ENCODE measurements around the gene ARHGAP15. TPM values are rescaled to one million over a fixed set of nuclear protein-coding genes. Genes with fewer than 3 reads are reported as not detected.
A peak's percentile ranks its signal among the peaks of the same experiment; 100 is the strongest.

ARHGAP15 gene
- total RNA-seq, 2 donors from 2014 or later, result 0.41 to 4.3 TPM

DNA sequence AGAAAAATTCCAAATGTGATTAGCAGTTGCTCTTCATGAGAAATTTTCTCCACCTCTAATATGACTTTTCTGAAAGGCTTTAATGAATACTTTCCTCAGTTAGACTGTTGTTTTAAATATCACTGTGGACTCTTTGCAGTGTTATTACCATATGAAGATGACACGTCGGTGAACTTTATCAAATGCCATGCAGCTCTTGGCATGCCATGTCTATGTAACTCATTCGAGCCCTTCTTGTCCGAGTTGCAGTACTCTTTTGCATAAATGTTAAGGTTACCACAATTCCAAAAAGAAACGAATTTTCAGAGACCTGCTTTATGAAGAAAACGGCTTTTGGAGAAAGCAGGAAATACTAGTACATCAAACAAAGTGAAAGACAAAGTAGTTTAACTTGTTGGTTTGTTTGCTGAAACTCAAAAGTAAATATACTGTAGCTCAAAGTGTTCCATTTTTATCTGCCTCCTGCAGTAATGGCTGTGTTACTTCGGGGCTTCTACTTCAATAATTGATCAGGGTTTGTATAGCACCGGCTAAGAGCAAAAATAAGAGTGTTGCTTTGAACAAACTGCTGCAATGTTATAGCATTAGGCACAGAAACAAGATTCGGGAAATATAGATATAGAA is 204.1 kb downstream of the ARHGAP15 start:
- DNase-seq (ENCODE audit: low spot score), result no peak
- Histone ChIP-seq H3K4me3 (peak overlapping the region in 1 of 2 donors; percentile 20), H3K36me3 (no peaks in the 10 kb centered on the region), H3K27ac (peak overlapping the region in 1 of 2 donors; percentile 10), H3K4me1 (replicated peaks) (no peaks in the 10 kb centered on the region), H3K27me3 (replicated peaks; ENCODE audit: insufficient read depth) (no peaks in the 10 kb centered on the region), H3K9me3 (no peaks in the 10 kb centered on the region)
- TF ChIP-seq, protein P1, sequence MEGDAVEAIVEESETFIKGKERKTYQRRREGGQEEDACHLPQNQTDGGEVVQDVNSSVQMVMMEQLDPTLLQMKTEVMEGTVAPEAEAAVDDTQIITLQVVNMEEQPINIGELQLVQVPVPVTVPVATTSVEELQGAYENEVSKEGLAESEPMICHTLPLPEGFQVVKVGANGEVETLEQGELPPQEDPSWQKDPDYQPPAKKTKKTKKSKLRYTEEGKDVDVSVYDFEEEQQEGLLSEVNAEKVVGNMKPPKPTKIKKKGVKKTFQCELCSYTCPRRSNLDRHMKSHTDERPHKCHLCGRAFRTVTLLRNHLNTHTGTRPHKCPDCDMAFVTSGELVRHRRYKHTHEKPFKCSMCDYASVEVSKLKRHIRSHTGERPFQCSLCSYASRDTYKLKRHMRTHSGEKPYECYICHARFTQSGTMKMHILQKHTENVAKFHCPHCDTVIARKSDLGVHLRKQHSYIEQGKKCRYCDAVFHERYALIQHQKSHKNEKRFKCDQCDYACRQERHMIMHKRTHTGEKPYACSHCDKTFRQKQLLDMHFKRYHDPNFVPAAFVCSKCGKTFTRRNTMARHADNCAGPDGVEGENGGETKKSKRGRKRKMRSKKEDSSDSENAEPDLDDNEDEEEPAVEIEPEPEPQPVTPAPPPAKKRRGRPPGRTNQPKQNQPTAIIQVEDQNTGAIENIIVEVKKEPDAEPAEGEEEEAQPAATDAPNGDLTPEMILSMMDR (IDR thresholded peaks at IDR 0.05), result no peak
- TF ChIP-seq POLR2A (IDR thresholded peaks at IDR 0.05) (no peak), POLR2AphosphoS5 (IDR thresholded peaks at IDR 0.05) (peak; percentile 33)
- intact Hi-C loops (cut with DNase I), result no loop called here
- WGBS, result 37% methylated on average over 9 of the region's 9 CpGs

DNA sequence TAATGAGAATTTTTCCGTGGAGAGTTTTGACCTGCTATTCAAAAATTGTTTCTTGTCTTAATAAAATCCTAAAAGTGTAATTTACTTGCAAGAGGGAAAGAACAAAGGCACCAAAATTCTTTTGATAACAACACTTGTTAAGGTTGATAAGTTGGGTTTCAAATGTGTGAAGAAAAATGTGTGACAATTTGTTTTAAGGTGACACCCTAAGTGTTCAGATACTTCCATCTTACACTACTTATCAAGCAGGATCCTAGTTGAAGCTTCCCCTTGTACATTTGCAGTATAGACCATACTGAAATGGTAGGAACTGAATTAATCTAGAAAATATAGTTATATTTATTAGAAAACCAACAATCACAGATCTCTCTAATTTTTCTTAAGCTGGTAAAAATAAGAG is 204.6 kb downstream of the ARHGAP15 start:
- 52% methylated on average over 1 of the region's 1 CpG for WGBS
- peak overlapping the region in 1 of 2 donors; percentile 20 for H3K4me3 ChIP-seq
- H3K4me1 ChIP-seq (replicated peaks), result no peaks in the 10 kb centered on the region
- TF ChIP-seq POLR2A (IDR thresholded peaks at IDR 0.05), result no peak
- TF ChIP-seq, protein P1 (IDR thresholded peaks at IDR 0.05), result no peak
- no peak for TF ChIP-seq POLR2AphosphoS5 (IDR thresholded peaks at IDR 0.05)
- DNase-seq (ENCODE audit: low spot score), result no peak
- H3K27ac ChIP-seq, result peak overlapping the region in 1 of 2 donors; percentile 10
- intact Hi-C loops (cut with DNase I), result no loop called here
- H3K36me3 ChIP-seq, result no peaks in the 10 kb centered on the region
- no peaks in the 10 kb centered on the region for H3K9me3 ChIP-seq
- no peaks in the 10 kb centered on the region for H3K27me3 ChIP-seq (replicated peaks; ENCODE audit: insufficient read depth)

DNA sequence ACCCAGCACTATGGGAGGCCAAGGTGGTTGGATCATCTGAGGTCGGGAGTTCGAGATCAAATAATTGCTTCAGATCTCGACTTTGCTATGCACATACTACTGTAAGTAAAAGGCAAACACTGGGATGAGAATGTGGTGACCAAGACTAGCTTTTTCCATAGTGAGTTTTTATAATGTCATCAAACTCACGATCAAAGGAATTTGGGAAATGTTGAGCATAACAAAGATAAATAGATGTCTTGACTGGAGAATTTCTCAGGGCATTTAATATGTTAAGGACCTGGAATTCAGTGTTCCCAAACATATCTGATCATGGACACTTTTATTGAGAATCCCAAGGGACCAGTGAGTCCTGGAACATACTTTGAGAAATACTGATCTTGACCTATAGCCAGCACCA is 205.6 kb downstream of the ARHGAP15 start:
- H3K36me3 ChIP-seq, result no peaks in the 10 kb centered on the region
- intact Hi-C loops (cut with DNase I), result no loop called here
- H3K27me3 ChIP-seq (replicated peaks; ENCODE audit: insufficient read depth), result no peaks in the 10 kb centered on the region
- no peak for DNase-seq (ENCODE audit: low spot score)
- 65% methylated on average over 4 of the region's 4 CpGs for WGBS
- H3K4me3 ChIP-seq, result no peak overlapping the region
- H3K27ac ChIP-seq, result no peak overlapping the region
- H3K9me3 ChIP-seq, result no peaks in the 10 kb centered on the region
- no peak for TF ChIP-seq POLR2A (IDR thresholded peaks at IDR 0.05)
- TF ChIP-seq, protein P1 (IDR thresholded peaks at IDR 0.05), result no peak
- no peak for TF ChIP-seq POLR2AphosphoS5 (IDR thresholded peaks at IDR 0.05)
- no peaks in the 10 kb centered on the region for H3K4me1 ChIP-seq (replicated peaks)

DNA sequence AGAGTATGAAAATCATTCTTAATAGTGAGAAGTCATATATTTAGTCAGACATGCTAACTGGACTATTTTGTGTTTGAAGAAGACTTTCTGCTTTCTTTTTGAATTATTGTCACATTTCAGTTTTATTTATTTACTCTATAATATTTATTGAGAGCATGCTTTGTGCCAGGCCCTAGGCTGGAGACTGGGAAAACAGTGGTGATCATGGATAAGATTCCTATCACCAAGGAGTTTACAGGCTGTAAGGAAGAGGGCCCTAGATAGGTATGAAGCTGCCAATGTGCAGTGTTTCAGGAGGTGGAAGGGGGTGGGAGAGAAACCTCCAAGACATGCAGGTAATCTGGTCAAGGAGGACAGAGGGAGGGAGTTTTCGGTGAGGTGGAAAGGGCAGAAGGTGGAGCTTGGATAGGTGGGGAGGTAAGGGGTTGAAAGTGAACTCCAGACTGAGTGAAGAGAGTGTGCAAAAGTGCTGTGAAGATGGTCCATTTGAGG is 207.5 kb downstream of the ARHGAP15 start:
- no peaks in the 10 kb centered on the region for H3K9me3 ChIP-seq
- 75% methylated on average over 1 of the region's 1 CpG for WGBS
- peak; percentile 39 for TF ChIP-seq POLR2AphosphoS5 (IDR thresholded peaks at IDR 0.05)
- TF ChIP-seq, protein P1 (IDR thresholded peaks at IDR 0.05), result no peak

DNA sequence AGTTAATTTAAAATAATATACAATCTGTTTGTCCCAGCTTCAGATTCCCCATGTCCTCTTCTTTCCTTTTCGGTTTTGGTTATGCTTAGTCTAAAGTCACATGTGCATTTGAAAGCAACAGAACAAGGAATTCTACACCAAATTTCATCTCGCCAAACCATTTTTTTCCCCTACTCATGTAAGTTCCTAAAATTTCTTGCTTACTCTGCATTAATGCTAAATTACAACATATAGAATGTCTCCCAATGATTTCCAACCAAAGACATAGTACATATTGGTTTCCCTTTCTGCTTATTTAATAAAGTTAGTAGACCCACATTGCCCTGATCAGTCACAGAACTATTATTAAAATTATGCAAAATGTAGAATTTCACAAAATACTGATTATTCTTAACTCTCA is 212.3 kb downstream of the ARHGAP15 start:
- no peaks in the 10 kb centered on the region for H3K9me3 ChIP-seq
- DNase-seq (ENCODE audit: low spot score), result no peak
- H3K27ac ChIP-seq, result no peak overlapping the region
- no peaks in the 10 kb centered on the region for H3K27me3 ChIP-seq (replicated peaks; ENCODE audit: insufficient read depth)
- H3K4me3 ChIP-seq, result no peak overlapping the region
- WGBS, result 100% methylated on average over 2 of the region's 2 CpGs
- no peaks in the 10 kb centered on the region for H3K36me3 ChIP-seq
- intact Hi-C loops (cut with DNase I), result no loop called here
- no peaks in the 10 kb centered on the region for H3K4me1 ChIP-seq (replicated peaks)
- TF ChIP-seq POLR2A (IDR thresholded peaks at IDR 0.05) (no peak), POLR2AphosphoS5 (IDR thresholded peaks at IDR 0.05) (no peak)
- TF ChIP-seq, protein P1 (IDR thresholded peaks at IDR 0.05), result no peak

More for the DNA sequence above, 207.5 kb downstream of the ARHGAP15 start:
- H3K36me3 ChIP-seq, result no peaks in the 10 kb centered on the region
- intact Hi-C loops (cut with DNase I), result no loop called here
- no peak for DNase-seq (ENCODE audit: low spot score)
- H3K27me3 ChIP-seq (replicated peaks; ENCODE audit: insufficient read depth), result no peaks in the 10 kb centered on the region
- no peak overlapping the region for H3K27ac ChIP-seq
- H3K4me3 ChIP-seq, result no peak overlapping the region
- H3K4me1 ChIP-seq (replicated peaks), result no peaks in the 10 kb centered on the region
